ENCODE measurements around the gene DPF3.

DPF3 gene

DNA sequence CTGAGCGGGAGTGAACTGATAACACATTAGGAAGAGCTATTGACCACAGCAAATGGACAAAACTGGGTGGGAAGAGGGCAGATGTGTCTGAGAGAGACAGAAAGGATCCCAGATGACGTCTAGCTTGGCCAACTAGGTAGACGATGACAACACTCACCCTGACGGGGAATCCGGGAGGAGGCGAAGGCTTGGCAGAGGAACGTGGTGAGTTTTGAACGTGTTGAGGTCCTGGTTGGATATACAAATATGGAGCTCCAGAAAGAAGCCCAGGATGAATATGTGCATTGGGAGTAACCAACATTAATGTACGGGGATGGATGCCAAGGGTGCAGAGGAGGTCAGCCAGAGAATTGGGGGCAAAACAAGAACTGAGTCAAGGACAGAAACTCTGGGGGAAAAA lies 60.7 kb downstream of the DPF3 start:
- FAIRE-seq, result no peak

DNA sequence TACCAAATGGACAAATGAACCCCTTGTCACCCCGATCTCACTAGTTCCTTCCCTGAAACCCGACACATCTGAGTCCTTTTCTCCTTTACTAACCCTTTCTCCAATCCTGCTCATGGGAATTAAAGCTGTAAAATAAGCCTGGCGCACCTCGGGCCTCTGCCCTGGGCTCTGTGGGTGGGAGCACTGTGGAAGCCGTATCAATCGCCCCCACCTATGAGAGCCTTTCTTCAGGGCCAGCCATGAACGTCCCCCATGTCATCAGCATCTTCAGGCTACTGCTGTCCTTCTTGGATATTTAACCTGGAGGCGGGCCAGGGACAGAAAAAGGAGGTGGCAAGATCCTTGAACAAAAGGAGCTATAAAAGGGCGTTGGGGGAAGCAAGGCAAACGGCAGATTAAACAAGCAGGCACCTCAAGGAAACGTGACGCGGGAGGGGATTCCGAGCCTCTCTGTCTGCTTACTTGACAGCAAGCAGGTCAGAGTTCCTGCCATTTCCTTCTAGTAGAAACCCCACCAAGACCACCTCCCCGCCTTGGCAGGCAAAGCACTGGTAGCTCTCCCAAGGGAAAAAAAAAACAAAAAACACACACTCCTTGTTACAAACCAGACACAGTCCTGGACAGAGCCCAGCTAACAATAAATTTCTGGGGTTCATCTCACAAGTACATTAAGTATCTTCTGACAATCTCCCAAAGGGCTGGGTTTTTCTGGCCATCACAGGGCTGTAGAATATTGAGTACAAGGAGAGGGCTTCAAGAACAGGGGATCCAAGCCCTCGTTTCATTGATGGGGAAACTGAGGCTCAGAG lies 62.9 kb downstream of the DPF3 start:
- FAIRE-seq, result no peak

DNA sequence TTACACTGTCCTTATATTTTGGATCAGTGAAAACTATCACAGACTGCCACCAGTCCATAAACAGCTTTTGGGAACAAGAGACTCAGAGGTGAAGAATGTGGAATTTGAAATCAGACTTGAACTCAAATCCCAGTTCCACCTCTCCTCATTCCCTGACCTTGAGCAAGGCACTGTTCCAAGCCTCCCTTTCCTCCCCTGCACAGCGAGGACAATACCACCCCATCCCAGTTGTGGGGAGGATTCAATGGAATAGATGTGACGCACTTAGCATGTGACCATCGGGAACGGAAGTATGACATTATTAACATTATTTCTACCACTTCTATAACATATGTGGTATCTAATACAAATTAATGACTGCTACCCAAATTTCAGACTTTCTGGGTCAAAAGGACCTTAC lies 63.5 kb downstream of the DPF3 start:
- no peak for FAIRE-seq

DNA sequence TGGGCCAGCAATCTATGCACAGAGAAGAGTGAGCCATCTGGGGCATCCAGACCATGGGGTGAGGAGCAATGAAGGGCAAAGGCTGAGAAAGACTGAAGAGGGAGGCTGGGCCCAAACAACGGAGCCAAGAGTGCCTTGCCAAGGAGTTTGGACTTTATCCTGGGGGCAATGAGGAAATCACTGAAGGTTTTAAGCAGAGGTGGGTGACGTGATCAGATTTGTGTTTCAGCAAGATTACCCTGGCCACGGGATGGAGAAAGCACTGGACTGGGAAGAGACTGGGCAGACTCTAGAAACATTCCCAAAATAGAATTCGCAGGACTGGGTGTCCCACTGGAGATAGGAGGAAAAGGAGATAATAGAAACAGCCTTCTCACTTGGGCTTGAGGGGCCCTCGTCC lies 65.3 kb downstream of the DPF3 start:
- no peak for FAIRE-seq

- no peak for FAIRE-seq
Measured at GRCh38 chr14:72826039-72826438, 67.9 kb downstream of the DPF3 start.

DNA sequence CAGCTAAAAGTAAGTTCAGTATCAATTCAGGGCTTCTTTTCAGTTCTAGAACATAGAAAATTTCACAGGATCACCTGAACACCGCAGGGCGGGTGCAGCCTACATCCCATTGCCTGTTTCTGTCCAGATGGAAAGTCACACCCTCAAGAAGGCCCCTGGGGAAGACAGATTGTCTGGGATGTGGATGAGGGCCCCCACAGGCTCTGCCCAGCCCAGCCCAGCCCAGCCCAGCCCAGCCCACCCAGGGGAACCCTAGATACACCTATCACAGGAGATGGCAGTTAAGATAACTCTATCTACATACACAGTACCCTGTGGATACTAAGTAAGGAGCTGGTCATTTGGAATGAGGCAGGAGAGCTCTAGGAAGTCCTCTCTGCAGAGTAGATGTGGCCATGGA lies 68.4 kb downstream of the DPF3 start:
- FAIRE-seq, result no peak

DNA sequence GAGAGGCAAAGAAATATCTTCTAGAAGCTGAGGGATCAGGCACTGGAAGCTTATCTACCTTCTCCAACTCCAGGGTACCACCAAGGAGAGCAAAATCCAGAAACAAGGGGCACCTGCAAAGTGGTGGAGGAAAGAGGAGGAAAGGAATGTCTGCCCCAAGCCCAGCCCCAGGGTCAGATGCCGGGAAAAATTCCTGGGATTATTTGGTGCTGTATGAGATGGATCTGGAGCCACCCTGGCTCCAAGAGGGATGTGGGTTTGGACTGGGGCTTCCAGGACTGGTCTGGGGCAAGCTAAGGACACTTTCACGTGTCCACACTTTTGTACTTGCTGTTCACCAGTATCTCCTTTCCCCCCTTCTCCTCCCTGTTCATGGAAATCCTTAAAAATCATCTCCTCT lies 69.8 kb downstream of the DPF3 start:
- FAIRE-seq, result no peak

- no peak for FAIRE-seq
Measured at GRCh38 chr14:72822946-72823611, 70.8 kb downstream of the DPF3 start.

DNA sequence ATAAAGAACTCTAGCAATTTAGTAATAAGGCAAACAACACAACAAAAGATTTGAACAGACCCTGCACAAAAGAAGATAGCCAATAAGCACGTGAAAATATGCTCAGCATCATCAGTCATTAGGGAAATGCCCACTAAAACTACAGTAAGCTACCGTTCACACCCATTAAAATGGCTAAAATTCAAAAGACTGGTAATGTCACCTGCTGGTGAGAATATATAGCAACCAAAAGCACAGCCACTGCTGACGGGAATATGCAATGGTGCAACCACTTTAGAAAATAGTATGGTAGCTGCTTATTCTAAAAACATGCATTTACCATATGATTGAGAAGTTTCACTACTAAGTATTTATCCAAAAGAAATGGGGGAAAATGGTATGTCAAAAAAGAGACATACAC lies 74.9 kb downstream of the DPF3 start:
- FAIRE-seq, result no peak

GRCh38 chr14:72816287-72816686 lies 77.6 kb downstream of the DPF3 start:
- no peak for FAIRE-seq

- no peak for FAIRE-seq
Measured at GRCh38 chr14:72815430-72815829, 78.5 kb downstream of the DPF3 start.

- FAIRE-seq, result no peak
Measured at GRCh38 chr14:72812292-72812851, 81.5 kb downstream of the DPF3 start.

- no peak for FAIRE-seq
Measured at GRCh38 chr14:72810201-72810600, 83.7 kb downstream of the DPF3 start.

DNA sequence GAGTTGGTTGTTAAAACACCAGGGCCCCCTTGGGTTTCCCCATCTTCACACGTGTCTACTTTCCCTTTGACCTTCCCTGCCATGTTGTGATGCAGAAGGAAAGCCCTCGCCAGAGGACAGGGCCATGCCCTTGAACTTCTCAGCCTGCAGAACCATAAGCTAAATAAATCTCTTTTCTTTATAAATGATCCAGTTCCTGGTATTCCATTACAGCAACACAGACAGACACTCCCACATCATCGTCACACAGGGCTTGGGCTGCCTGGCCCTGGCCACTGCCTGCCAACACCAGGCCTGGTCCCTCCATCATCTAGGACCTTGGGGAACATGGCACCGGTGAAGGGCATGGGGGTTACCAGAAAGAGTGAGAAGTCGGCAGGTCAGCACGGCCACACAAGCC lies 84.8 kb downstream of the DPF3 start:
- no peak for FAIRE-seq

GRCh38 chr14:72808564-72808963 lies 85.3 kb downstream of the DPF3 start:
- no peak for FAIRE-seq

DNA sequence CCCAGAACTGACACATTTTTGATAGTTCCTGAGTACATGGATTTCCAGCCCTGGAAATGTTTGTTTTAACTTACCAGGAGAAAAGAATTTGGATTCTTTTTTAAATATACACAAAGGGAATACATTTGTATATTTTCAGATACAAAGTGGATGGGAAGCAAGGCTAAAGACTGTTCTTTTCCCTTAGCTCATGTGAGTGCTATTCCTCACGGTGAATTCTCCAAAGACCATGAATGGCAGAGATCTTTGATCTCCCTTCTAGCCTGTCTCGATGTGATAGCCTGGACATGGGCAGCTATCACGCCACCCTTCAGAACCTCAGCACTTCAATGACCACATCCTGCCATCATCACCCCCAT lies 91.3 kb downstream of the DPF3 start:
- no peak for FAIRE-seq

- FAIRE-seq, result no peak
Measured at GRCh38 chr14:72801836-72802587, 91.9 kb downstream of the DPF3 start.

DNA sequence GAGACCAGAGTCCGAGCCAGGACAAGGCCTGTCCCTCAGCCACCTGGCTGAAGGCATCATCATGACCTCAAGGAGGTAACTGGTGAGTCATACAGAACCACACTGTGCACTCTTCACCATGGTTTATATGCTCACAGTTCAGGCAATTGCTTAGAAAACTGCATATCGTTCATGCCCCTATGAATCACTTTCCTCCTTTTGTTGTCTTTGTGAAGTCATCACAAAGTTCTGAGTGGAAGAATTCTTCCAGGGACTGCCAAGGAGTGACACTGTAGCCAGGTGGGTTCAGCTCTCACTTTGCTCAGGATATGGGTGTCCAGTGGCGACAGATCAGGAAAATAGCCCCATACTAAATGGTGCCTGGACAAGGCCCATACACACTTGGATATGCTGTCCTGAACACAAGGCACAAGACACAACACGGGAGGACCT lies 92.5 kb downstream of the DPF3 start:
- no peak for FAIRE-seq

GRCh38 chr14:72800848-72801370 lies 93.0 kb downstream of the DPF3 start:
- FAIRE-seq, result no peak

DNA sequence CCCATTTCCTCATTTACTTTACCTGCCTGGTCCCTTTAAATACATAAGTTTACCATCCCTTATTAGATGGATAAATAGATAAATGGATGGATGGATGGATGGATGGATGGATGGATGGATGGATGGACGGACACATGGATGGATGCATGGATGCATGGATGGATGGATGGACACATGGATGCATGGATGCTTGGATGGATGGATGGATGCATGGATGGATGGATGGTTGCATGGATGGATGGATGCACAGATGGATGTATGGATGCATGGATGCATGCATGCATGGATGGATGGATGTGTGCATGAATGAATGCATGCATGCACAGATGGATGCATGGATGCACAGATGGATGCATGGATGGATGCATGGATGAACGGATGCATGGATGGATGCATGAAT lies 93.6 kb downstream of the DPF3 start:
- FAIRE-seq, result no peak

DNA sequence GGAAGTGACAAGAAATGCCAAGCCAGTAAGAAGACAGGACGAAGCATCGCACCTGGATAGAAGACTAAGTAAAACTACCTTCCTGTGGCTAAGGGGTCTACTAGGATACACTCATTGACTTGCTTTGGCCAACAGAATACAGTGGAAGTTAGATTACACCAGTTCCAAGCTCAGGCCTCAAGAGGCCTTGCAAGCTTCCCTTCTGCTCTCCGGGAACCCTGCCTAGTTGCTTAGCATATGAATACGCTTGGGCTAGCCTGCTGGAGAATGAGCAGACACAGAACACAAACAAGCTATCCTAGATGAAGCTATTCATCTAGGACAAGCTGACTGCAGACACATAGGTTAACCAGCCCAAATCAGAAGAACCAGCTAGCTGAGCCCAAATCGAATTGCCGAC lies 97.0 kb downstream of the DPF3 start:
- no peak for FAIRE-seq

GRCh38 chr14:72793156-72793939 lies 100.6 kb downstream of the DPF3 start:
- no peak for FAIRE-seq

Data from colon (tissue), 2 donors.